Measurements from ENCODE around the gene THAP10.

GRCh38 chr15:70875001-70875782 is 17.0 kb downstream of the THAP10 start:
- TF ChIP-seq CTCF (IDR thresholded peaks at IDR 0.05; ENCODE audit: insufficient read depth, low read length) (no peak), REST (IDR thresholded peaks at IDR 0.05; ENCODE audit: insufficient replicate concordance, low read depth) (no peak), POLR2AphosphoS5 (IDR thresholded peaks at IDR 0.05; ENCODE audit: low read depth) (no peak), GABPA (IDR thresholded peaks at IDR 0.05; ENCODE audit: low read depth) (no peak), SPI1 (IDR thresholded peaks at IDR 0.05; ENCODE audit: borderline replicate concordance, low read depth) (no peak)
